ENCODE results near the gene DTL.

- TF ChIP-seq POLR2AphosphoS5 (IDR thresholded peaks at IDR 0.05) (no peak), CTCF (IDR thresholded peaks at IDR 0.05) (no peak), EP300 (IDR thresholded peaks at IDR 0.05) (no peak)
These were observed 10.9 kb upstream of the DTL start for GRCh38 chr1:212024469-212025149.

Measured in sigmoid colon (tissue), 4 donors.